ENCODE data around the gene NKAP. TPM values are rescaled to one million over a fixed set of nuclear protein-coding genes. Genes with fewer than 3 reads are reported as not detected.
A peak's percentile ranks its signal among the peaks of the same experiment; 100 is the strongest.

The NKAP gene
- 9.3 and 11.8 TPM in 2 replicates for total RNA-seq (2021)
- percentile 59 among the genes with signal in this experiment for Bru-seq, nascent RNA
- percentile 58 among the genes with signal in this experiment for BruChase-seq, experiment 1, labeled RNA remaining after a 2-hour chase
- BruChase-seq, experiment 2, labeled RNA remaining after a 6-hour chase: percentile 66 among the genes with signal in this experiment
- long read RNA-seq, full-length matches to known transcripts: 50 of 53 reads
- long read RNA-seq, partial matches to known transcripts: 0 of 53 reads
- long read RNA-seq, other reads (novel, unspliced or antisense): 3 of 53 reads

DNA sequence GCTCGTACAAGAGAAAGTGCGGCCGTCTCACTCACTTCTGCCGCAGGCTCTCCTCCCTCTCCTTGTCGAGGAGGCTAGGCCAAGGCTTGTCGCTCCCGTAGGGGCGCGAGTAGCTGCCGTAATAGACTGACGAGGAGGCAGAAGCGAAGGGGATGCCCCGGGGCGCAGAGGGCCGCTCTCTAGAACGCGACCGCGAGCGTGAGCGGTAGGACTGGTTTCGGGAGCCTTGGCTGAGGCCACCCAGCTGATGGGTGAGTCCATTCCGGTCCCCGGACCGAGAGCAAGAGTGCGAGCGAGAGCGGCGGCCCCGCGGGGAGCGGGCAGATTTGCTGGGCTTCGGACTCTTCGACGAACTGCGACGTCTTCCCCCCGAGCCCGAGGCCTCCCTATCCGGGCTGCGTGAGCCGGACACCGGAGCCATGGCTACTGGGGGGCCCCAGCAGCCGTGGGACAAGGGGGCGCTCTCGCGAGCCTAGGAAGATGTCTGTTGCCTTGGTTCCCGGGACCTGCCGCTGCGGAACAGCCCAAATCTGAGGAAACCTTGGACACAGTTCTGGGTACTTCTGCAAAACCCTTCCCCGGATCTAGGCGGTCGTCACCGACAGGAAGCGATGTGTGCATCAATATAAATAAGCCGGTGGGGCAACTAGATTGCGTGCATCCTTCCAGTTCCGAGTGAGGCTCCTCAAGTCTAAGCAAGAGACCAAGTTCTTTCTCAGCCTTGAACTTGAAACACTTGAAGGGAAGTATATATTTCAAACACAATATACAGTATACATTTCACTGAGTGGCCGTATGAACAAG, at the start of gene NKAP:
NKAP (minus strand) TSS at position 567 of the 804 bp plus-strand sequence; CDS start at position 421, 146 bp downstream.
- POLR2A ChIA-PET (ENCODE audit: low non-redundant PET): interaction anchor here (0.5 to 0.7 kb wide), 2 partner anchors 17 to 108 kb away, joined by 3 to 5 read pairs; no protein-coding TSS in a partner anchor
- intact Hi-C loops (cut with micrococcal nuclease; ENCODE audit: unreplicated experiment): no loop called here
- H3K27ac ChIP-seq (ENCODE audit: low read depth, low read length, poor library complexity, severe bottlenecking): peak within 1 kb of the TSS; percentile 80
- no peaks in the 10 kb centered on the region for H3K4me1 ChIP-seq (ENCODE audit: insufficient read depth, low read length, poor library complexity, severe bottlenecking)
- H3K36me3 ChIP-seq (ENCODE audit: insufficient read depth, low read length, poor library complexity, severe bottlenecking): no peaks in the 10 kb centered on the region
- BruUV-seq (replicated peaks): no TSS peak
- TF ChIP-seq, protein P1, sequence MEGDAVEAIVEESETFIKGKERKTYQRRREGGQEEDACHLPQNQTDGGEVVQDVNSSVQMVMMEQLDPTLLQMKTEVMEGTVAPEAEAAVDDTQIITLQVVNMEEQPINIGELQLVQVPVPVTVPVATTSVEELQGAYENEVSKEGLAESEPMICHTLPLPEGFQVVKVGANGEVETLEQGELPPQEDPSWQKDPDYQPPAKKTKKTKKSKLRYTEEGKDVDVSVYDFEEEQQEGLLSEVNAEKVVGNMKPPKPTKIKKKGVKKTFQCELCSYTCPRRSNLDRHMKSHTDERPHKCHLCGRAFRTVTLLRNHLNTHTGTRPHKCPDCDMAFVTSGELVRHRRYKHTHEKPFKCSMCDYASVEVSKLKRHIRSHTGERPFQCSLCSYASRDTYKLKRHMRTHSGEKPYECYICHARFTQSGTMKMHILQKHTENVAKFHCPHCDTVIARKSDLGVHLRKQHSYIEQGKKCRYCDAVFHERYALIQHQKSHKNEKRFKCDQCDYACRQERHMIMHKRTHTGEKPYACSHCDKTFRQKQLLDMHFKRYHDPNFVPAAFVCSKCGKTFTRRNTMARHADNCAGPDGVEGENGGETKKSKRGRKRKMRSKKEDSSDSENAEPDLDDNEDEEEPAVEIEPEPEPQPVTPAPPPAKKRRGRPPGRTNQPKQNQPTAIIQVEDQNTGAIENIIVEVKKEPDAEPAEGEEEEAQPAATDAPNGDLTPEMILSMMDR (conservative IDR thresholded peaks at IDR 0.05; ENCODE audit: low read depth, low read length): no peak
- no peak for TF ChIP-seq EZH2 (IDR thresholded peaks at IDR 0.05; ENCODE audit: borderline replicate concordance, low read depth, low read length, poor library complexity, severe bottlenecking)
- no peaks in the 10 kb centered on the region for H3K9me3 ChIP-seq (ENCODE audit: low read depth, low read length, poor library complexity, severe bottlenecking)
- peak; percentile 91 for DNase-seq (ENCODE audit: low spot score)
- no peaks in the 10 kb centered on the region for H3K27me3 ChIP-seq (replicated peaks; ENCODE audit: insufficient read depth, low read depth, low read length, poor library complexity)
- peak within 1 kb of the TSS; percentile 80 for H3K4me3 ChIP-seq (ENCODE audit: low read depth, low read length, poor library complexity, severe bottlenecking)
- CTCF ChIA-PET: no interaction called here

DNA sequence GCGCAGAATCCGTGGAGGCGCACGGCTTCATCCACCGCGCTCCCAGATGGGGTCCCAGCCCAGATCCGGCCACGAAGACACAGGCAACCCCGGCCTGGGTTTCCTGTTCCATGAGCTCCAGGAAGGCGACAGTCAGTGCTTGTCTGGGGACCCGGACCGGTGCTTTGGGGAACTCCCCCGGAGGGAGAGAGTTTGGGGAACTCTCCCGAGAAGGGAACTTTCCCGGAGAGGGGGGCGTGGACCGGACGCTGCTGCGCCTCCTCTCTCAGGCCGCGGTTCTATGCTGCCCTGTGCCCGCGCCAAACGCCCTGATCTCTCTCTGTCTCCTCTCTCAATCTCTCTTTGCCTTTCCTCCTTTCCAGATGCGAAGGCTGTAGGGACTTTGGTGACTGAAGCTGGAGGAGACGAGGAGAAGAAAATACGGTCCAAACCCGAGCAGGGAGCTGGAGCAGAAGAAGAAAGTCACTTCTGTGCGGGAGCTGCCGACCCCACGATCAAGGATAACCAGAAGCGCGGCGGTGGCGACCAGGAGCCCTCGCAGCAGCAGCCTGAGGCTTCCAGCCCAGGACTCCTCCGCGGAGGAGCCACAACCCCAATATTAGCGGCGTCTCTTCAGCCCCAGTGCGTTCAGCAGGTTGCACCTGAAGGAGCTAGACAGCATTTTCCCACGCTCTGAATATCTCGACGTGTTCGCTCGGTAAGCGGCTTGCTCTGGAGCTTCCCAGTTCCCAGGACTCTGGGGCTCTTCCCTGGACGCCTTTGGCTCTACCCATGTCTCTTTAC, 47.6 kb upstream of the NKAP start:
- POLR2A ChIA-PET (ENCODE audit: low non-redundant PET): no interaction called here
- Histone ChIP-seq H3K9me3 (ENCODE audit: low read depth, low read length, poor library complexity, severe bottlenecking) (no peaks in the 10 kb centered on the region), H3K36me3 (ENCODE audit: insufficient read depth, low read length, poor library complexity, severe bottlenecking) (no peaks in the 10 kb centered on the region), H3K4me3 (ENCODE audit: low read depth, low read length, poor library complexity, severe bottlenecking) (peak overlapping the region; percentile 26), H3K4me1 (ENCODE audit: insufficient read depth, low read length, poor library complexity, severe bottlenecking) (no peaks in the 10 kb centered on the region), H3K27me3 (replicated peaks; ENCODE audit: insufficient read depth, low read depth, low read length, poor library complexity) (peaks cover 89% of the 10 kb centered on the region), H3K27ac (ENCODE audit: low read depth, low read length, poor library complexity, severe bottlenecking) (no peak overlapping the region)
- no peak for DNase-seq (ENCODE audit: low spot score)
- BruUV-seq (replicated peaks): no TSS peak
- CTCF ChIA-PET: no interaction called here
- TF ChIP-seq EZH2 (IDR thresholded peaks at IDR 0.05; ENCODE audit: borderline replicate concordance, low read depth, low read length, poor library complexity, severe bottlenecking): peak; percentile 70
- TF ChIP-seq, protein P1 (conservative IDR thresholded peaks at IDR 0.05; ENCODE audit: low read depth, low read length): no peak
- intact Hi-C loops (cut with micrococcal nuclease; ENCODE audit: unreplicated experiment): no loop called here

DNA sequence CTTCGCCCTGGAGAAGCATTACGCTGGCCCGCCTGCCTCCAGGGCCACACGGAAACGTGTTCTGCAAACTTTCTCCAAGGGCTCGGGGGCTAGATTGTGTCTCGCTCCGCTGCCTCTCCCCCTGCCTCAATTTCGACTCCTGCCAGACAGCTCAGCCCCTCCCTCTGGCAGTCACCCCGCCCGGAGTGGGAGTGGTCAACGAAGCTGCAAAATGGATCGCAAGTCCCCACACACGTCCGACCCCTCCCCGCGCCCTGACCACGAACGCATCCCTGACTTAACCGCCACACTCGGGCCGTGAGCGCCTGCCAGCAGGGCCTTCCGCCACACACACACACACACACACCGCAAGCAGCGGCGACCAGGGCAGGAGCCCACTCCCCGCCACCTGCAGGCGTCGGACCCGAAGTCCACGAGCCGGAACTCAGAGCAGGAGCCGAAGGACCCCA, 47.0 kb upstream of the NKAP start:
- no TSS peak for BruUV-seq (replicated peaks)
- Histone ChIP-seq H3K36me3 (ENCODE audit: insufficient read depth, low read length, poor library complexity, severe bottlenecking) (no peaks in the 10 kb centered on the region), H3K27me3 (replicated peaks; ENCODE audit: insufficient read depth, low read depth, low read length, poor library complexity) (peaks cover 83% of the 10 kb centered on the region), H3K4me1 (ENCODE audit: insufficient read depth, low read length, poor library complexity, severe bottlenecking) (no peaks in the 10 kb centered on the region), H3K4me3 (ENCODE audit: low read depth, low read length, poor library complexity, severe bottlenecking) (peak overlapping the region; percentile 26), H3K9me3 (ENCODE audit: low read depth, low read length, poor library complexity, severe bottlenecking) (no peaks in the 10 kb centered on the region), H3K27ac (ENCODE audit: low read depth, low read length, poor library complexity, severe bottlenecking) (no peak overlapping the region)
- CTCF ChIA-PET: no interaction called here
- DNase-seq (ENCODE audit: low spot score): no peak
- TF ChIP-seq, protein P1 (conservative IDR thresholded peaks at IDR 0.05; ENCODE audit: low read depth, low read length): no peak
- no peak for TF ChIP-seq EZH2 (IDR thresholded peaks at IDR 0.05; ENCODE audit: borderline replicate concordance, low read depth, low read length, poor library complexity, severe bottlenecking)
- POLR2A ChIA-PET (ENCODE audit: low non-redundant PET): no interaction called here
- intact Hi-C loops (cut with micrococcal nuclease; ENCODE audit: unreplicated experiment): no loop called here

All from A673 (cell line).